Glomerular visceral epithelial cell (primary cell): ENCODE data around the gene HIP1R.

Experiments
- DNase-seq: peaks from one replicate; pipeline ENCODE4 v3.0.0-alpha.2; 2016; ENCODE audit errors: extremely low spot score

HIP1R gene

GRCh38 chr12:122860854-122861586 is 25.8 kb downstream of the HIP1R start:
- no peak for DNase-seq

DNA sequence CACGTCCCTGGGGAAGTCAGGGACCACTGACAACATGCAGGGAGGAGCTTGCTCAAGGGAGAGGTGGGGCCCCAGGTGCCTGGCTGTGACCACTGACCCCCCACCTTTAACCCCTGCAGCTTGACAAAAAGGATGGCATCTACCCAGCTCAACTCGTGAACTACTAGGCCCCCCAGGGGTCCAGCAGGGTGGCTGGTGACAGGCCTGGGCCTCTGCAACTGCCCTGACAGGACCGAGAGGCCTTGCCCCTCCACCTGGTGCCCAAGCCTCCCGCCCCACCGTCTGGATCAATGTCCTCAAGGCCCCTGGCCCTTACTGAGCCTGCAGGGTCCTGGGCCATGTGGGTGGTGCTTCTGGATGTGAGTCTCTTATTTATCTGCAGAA is 26.3 kb downstream of the HIP1R start:
- no peak for DNase-seq

DNA sequence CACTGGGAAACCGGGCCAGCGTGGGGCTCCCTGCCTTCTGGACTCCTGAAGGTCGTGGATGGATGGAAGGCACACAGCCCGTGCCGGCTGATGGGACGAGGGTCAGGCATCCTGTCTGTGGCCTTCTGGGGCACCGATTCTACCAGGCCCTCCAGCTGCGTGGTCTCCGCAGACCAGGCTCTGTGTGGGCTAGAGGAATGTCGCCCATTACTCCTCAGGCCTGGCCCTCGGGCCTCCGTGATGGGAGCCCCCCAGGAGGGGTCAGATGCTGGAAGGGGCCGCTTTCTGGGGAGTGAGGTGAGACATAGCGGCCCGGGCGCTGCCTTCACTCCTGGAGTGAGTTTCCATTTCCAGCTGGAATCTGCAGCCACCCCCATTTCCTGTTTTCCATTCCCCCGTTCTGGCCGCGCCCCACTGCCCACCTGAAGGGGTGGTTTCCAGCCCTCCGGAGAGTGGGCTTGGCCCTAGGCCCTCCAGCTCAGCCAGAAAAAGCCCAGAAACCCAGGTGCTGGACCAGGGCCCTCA is 26.9 kb downstream of the HIP1R start:
- DNase-seq: no peak

GRCh38 chr12:122862872-122863701 is 27.8 kb downstream of the HIP1R start:
- no peak for DNase-seq

GRCh38 chr12:122864894-122865253 is 29.6 kb downstream of the HIP1R start:
- DNase-seq: no peak

GRCh38 chr12:122865268-122866231 is 30.3 kb downstream of the HIP1R start:
- no peak for DNase-seq

DNA sequence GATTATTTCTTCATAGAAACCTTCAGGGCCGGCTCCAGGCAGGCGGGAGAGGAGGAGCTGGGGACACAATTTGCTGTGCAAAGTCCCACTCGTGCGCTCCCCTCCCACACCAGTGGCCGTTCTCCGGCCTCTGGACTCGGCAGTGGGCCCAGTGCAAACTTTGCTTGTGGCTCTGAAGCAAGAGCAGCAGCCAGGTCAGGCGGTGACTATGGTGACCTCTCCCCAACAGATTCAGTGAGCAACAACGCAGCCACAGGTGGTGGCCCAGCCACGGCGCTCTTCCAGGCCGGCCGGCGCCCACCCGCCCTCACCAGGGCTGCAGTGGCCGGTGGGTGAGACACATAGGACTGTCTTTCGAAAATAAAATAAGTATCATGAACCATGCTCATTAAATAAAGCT is 31.1 kb downstream of the HIP1R start:
- DNase-seq: no peak

GRCh38 chr12:122866950-122867607 is 31.8 kb downstream of the HIP1R start:
- no peak for DNase-seq

GRCh38 chr12:122867691-122868461 is 32.6 kb downstream of the HIP1R start:
- no peak for DNase-seq

- DNase-seq: no peak
These were observed 33.4 kb downstream of the HIP1R start for GRCh38 chr12:122868471-122869177.

DNA sequence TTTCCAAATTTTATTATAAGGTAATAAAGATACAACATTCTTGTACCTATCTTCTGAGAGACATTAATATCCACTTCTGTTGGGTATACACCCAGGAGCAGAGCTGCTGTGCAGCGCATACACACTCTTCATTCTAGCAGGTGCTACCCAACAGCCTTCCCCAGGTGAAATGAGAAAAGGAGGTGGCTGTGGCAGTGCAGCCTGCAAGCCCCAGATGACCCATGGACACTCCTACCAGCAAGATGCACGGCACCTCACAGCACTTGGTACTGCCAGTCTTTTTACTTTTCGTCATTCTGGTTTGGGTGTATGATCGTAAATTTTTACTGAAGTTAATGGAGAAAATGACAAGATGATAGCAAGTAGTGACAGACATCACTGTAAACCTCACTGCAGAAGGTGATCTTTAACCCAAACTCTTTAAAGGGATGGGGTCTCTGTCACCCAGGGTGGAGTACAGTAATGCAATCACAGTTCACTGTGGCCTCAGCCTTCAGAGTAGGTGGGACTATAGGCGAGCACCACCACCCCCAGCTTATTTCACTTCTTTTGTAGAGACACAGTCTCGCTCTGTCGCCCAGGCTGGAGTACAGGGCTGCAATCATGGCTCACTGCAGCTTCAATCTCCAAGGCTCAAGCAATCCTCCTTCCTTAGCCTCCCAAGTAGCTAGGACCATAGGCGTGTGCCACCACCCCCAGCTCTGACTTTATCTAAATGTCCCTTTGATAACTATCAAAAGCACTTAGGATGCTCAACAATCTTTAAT is 34.1 kb downstream of the HIP1R start:
- DNase-seq: no peak

DNA sequence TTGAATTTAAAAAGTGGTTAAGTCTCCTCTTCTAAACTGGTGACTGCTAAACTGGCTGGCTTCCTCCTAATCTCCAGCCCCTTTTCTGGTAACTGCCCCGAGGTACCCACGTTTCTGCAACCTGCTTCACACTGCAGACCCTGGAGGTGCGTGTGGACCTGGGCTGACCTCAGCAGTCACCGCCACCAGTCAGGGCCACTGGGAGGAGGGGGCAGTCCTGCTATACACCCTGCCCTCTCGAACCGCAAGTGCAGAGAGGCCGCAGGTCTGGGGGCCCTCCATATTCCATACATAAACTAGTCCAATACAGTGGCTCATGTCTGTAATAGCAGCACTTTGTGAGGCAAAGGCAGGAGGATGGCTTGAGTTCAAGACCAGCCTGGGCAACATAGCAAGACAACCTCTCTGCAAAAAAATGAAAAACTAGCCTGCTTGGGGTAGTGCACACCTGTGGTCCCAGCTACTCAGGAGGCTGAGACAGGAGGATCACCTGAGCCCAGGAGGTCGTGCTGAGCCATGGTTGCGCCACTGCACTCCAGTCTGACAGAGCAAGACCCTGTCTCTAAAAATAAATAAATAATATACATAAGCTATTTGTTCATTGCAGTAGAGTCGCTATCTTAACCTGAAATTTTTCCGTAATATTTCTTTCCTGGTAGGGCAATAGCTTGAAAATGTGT is 35.0 kb downstream of the HIP1R start:
- no peak for DNase-seq

- no peak for DNase-seq
These were observed 35.8 kb downstream of the HIP1R start for GRCh38 chr12:122870867-122871664.

DNA sequence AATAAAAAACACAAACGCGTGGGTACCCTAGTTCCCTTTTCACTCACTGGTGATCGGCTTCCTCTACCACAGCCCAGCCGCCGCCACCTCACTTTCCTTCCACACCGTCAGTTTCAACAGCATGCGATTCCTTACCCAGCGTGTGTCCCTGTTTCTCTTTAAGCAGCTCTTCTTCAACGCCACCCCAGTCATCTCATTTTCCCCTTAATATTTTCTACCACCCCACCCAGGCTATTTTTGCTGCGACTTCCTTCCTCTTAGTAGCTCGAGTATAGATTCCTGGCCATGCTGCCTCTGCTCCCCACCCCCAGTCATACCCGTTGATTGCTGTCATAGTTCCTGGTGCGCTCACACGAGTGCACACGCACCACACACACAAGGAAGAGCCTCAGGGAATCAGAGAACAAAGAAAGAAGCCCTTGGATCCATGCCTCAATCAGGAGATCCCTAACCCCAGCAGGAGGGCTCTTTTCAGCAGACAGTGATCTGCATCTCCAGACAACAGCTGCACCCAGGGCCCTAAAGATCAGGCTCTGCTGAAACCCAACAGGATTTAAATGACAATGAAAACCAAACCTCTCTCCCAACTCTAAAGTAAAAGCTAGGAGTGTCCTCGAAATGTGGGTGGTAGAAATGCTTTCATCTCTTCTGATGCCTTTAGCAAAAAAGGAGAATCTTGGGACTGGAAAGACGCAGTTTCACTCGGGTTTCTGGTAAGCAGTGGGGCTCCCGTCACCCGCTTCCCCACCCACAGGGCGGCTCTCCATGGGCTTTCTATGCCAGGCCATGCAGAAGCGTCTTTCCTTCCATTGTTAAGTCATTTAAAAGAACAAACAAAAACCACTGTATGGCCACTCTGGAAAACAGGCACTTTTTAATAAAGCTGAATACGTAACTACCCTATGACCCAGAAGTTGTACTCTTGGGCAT is 36.9 kb downstream of the HIP1R start:
- peak; percentile 39 for DNase-seq

DNA sequence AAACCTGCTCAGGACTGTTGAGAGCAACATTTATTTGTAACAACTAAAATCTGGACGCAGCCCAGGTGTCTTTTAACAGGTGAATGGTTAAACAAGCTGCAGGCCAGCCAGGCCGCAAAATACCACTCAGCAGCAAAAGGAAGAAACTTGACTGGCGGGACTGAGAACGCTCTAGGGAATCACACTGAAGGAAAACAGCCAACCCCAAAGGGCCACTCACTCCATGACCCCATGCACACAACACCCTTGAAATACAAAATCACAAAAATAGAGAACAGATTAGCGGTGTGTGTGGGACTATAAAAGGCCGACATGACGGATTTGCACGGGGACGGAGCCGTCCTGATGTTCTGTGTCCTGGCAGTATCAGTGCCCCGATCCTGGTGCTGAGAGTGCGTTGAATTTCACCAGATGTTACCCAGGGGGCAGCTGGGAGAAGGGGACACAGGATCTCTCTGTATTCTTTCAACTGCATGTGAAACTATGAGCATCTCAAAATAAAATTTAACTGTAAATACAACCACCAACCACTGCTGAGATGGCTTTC is 37.6 kb downstream of the HIP1R start:
- no peak for DNase-seq

GRCh38 chr12:122873540-122873939 is 38.3 kb downstream of the HIP1R start:
- no peak for DNase-seq
